Neural crest cell (in vitro differentiated cells): Measurements from ENCODE around the gene TMEM255B. TPM values are rescaled to one million over a fixed set of nuclear protein-coding genes. Genes with fewer than 3 reads are reported as not detected.

ENCODE experiments used
- DNase-seq: peaks from one replicate; pipeline ENCODE4 v3.0.0; 2021; ENCODE audit warnings: low read depth, mixed read lengths, low spot score
- H3K27ac Mint-ChIP-seq: one replicate; pipeline ENCODE4 v1.8.0; 2021; ENCODE audit warnings: mild to moderate bottlenecking, mixed read lengths; ENCODE audit not compliant: unreplicated experiment
- H3K27me3 Mint-ChIP-seq: 2 replicates; pipeline ENCODE4 v1.8.0; 2021; ENCODE audit warnings: low read depth, mild to moderate bottlenecking, mixed read lengths
- H3K36me3 Mint-ChIP-seq: 2 replicates; pipeline ENCODE4 v1.8.0; 2021; ENCODE audit warnings: low read depth, mild to moderate bottlenecking, mixed read lengths
- H3K4me1 Mint-ChIP-seq: 2 replicates; pipeline ENCODE4 v1.8.0; 2021; ENCODE audit warnings: mixed read lengths
- H3K4me3 Mint-ChIP-seq: one replicate; pipeline ENCODE4 v1.8.0; 2021; ENCODE audit warnings: mild to moderate bottlenecking, mixed read lengths
- H3K9me3 Mint-ChIP-seq: 2 replicates; pipeline ENCODE4 v1.8.0; 2021; ENCODE audit warnings: mixed read lengths
- total RNA-seq: library from RNA; stranded (reverse); gene quantifications from 2 replicates; pipeline ENCODE4 v1.2.1, GENCODE V29; 2021
- TF ChIP-seq, protein P1 (sequence below): fragments of 200-600 bp; sonication (generic); conservative IDR thresholded peaks from 2 replicates; pipeline ENCODE4 v1.5.0; 2021; ENCODE audit warnings: antibody characterized with exemption, mild to moderate bottlenecking

Gene TMEM255B
- total RNA-seq, 1 donor from 2014 or later = 2.4 TPM

DNA sequence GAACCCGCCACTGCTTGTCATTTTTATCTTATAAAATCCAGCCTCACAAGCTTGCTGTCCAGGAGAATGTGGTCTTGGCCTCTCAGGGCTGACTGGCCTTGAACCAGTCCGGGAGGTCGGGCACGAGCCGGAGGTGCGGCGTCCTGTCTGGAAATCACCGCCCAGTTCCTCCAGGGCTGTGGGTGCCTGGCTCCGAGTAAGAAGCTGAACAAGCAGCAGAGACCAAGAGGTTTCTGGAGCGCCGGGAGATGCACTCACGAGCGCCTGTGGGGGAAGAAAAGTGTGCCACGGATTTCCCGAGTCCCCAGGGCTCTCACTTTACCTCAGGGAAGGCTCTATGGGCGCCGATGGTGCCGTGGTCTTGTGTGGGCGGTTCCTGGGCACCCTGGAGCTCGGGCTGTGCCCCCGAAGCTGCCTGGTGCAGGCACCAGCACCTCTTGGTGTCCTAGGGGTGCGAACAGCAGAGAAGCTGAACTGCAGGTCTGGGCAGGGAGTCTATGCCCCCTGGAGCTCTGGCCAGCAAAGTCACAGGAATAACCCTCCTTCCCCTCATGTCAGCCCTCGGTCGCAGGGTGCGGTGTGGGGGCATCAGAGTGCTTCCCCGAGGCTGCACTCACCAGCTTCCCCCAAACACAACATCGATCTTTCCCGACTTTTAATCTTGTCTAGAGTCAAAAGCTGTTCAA, 54.9 kb downstream of the TMEM255B start:
- Mint-ChIP-seq H3K4me1 (peaks cover 9% of the 10 kb centered on the region), H3K27me3 (no peaks in the 10 kb centered on the region), H3K4me3 (no peak overlapping the region), H3K36me3 (no peaks in the 10 kb centered on the region), H3K27ac (no peak overlapping the region), H3K9me3 (no peaks in the 10 kb centered on the region)
- TF ChIP-seq, protein P1, sequence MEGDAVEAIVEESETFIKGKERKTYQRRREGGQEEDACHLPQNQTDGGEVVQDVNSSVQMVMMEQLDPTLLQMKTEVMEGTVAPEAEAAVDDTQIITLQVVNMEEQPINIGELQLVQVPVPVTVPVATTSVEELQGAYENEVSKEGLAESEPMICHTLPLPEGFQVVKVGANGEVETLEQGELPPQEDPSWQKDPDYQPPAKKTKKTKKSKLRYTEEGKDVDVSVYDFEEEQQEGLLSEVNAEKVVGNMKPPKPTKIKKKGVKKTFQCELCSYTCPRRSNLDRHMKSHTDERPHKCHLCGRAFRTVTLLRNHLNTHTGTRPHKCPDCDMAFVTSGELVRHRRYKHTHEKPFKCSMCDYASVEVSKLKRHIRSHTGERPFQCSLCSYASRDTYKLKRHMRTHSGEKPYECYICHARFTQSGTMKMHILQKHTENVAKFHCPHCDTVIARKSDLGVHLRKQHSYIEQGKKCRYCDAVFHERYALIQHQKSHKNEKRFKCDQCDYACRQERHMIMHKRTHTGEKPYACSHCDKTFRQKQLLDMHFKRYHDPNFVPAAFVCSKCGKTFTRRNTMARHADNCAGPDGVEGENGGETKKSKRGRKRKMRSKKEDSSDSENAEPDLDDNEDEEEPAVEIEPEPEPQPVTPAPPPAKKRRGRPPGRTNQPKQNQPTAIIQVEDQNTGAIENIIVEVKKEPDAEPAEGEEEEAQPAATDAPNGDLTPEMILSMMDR = no peak
- DNase-seq = no peak

DNA sequence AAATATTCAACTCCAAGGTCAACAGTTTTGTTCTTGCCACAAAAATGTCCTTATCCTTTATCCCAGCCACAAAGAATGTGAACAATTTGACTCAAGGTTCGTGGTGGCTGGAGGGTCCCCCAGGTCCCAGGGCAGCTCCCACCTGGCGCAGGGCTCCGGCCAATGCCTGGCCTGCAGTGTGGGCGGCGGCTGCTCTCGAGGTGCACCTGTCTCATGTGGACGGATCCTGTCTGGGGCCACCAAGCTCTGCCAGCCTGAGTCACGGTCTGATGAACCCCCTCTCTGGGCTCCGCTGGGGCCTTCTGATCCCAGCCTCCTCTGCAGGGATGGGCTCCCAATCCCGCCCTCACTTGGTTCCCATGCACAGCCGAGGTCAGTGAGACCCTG, 55.4 kb downstream of the TMEM255B start:
- TF ChIP-seq, protein P1 = no peak
- no peaks in the 10 kb centered on the region for H3K36me3 Mint-ChIP-seq
- H3K4me3 Mint-ChIP-seq = no peak overlapping the region
- DNase-seq = no peak
- H3K27me3 Mint-ChIP-seq = no peaks in the 10 kb centered on the region
- no peaks in the 10 kb centered on the region for H3K9me3 Mint-ChIP-seq
- peaks cover 9% of the 10 kb centered on the region for H3K4me1 Mint-ChIP-seq
- no peak overlapping the region for H3K27ac Mint-ChIP-seq

DNA sequence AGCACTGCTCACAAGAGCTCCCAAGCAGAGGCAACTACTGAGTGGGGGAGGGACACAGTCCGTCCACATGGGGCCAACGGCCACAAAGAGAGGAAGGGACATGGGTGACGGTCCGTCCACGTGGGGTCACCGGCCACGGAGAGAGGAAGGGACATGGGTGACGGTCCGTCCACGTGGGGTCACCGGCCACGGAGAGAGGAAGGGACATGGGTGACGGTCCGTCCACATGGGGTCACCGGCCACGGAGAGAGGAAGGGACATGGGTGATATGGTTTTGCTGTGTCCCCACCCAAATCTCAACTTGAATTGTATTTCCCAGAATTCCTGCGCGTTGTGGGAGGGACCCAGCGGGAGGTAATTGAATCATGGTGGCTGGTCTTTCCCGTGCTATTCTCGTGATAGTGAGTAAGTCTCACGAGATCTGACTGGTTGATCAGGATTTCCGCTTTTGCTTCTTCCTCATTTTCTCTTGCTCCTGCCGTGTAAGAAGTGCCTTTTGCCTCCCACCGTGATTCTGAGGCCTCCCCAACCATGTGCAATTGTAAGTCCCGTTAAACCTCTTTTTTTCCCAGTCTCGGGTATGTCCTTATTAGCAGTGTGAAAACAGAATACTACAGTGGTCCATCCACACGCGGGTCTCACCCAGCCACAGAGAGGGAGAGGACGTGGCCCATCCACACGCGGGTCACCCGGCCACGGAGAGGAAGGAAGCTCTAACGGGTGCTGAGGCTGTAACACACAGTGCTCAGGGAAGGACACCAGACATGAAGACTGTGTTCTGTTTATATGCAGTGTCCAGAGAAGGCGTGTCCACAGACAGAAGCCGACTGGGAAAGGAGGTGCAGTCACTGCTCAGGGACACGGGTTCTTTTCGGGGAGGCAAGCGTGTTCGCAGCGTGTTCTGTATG, 56.4 kb downstream of the TMEM255B start:
- H3K27ac Mint-ChIP-seq = no peak overlapping the region

DNA sequence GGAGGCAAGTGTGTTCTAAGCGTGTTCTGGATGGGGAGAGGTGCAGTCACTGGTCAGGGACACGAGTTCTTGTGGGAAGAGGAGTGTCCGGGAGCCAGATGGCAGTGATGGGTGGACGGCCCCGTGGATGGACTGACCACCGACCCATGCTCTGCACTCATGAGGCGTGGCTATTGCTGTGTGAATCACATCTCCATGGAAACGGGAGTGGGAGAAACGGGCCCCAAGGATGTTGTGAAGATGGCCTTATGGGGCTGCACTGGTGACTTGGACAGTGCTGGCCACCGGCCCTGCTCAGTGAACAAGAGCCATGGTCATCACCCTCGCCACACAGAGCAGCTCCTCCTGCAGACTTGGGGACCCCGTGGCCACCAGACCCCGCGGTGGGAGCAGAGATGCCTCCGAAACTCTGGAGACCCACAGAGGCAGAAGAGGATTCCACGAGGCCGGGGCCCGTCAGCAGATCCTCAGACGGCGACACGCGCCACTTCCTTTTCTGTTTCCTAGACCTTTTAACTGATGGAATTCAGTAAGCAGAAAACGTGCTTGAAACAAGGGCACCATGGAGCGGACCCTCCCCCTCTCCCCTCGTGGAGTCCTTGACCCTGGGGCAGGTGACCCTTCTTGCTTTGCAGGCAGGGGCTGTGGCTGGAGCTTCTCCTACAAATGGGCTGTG, 57.4 kb downstream of the TMEM255B start:
- peak overlapping the region; percentile 75 for H3K27ac Mint-ChIP-seq
- no peaks in the 10 kb centered on the region for H3K27me3 Mint-ChIP-seq
- TF ChIP-seq, protein P1 = no peak
- no peaks in the 10 kb centered on the region for H3K36me3 Mint-ChIP-seq
- no peak overlapping the region for H3K4me3 Mint-ChIP-seq
- no peak for DNase-seq
- peaks cover 15% of the 10 kb centered on the region for H3K4me1 Mint-ChIP-seq
- no peaks in the 10 kb centered on the region for H3K9me3 Mint-ChIP-seq

More for the DNA sequence above, 56.4 kb downstream of the TMEM255B start:
- no peaks in the 10 kb centered on the region for H3K27me3 Mint-ChIP-seq
- H3K36me3 Mint-ChIP-seq = no peaks in the 10 kb centered on the region
- TF ChIP-seq, protein P1 = no peak
- DNase-seq = no peak
- H3K4me1 Mint-ChIP-seq = peaks cover 9% of the 10 kb centered on the region
- H3K4me3 Mint-ChIP-seq = no peak overlapping the region
- H3K9me3 Mint-ChIP-seq = no peaks in the 10 kb centered on the region
